Heart left ventricle (tissue), 13 donors: ENCODE measurements around the gene GPC6.

ENCODE experiments used
- CTCF ChIP-seq, 12 donors: fragments of 200-600 bp; sonication (generic) in 4 of 12; IDR thresholded peaks; one replicate each; pipeline versions ENCODE4 v1.5.0 to v1.8.0; 2018 to 2022; ENCODE audit warnings: antibody characterized with exemption in 12 of 12, mild to moderate bottlenecking in 5 of 12
- POLR2A ChIP-seq, 2 donors: fragments of 450-650 bp; IDR thresholded peaks; one replicate each; pipeline ENCODE4 v1.6.1; 2017; ENCODE audit warnings: antibody characterized with exemption in 2 of 2, mild to moderate bottlenecking in 2 of 2, moderate library complexity in 2 of 2
- donor health status: ischemic (EF 13 %, LVEDD 7.1; RV severe dilation, severe dysfunction).
- donor health status: DM: no; HTN: yes; CAD: no.
- donor health status: DM: no; HTN: no; CAD: no.
- donor health status: ischemic (EF 25% LVEDD 6.9; RV normal size, moderate dysfunction).
- donor health status: ischemic (EF 25% LVEDD 5.7; RV mildly dilated, moderate dysfunction).
- donor health status: ischemic (EF 35%, LVEDD 5.7; RV mildly dilated, moderate dysfunction).
- donor health status: nonischemic (EF 11% LVEDD 7.7; RV severe dilation, severe dysfunction).
- donor health status: DM: yes; HTN: yes; CAD: no.
- donor health status: PGD.
- donor health status: ischemic (EF 29% LVEDD 5.4; RV normal size, mild dysfunction).
- donor health status: nonischemic (EF 23%, LVEDD 6.1; RV moderate dilation, normal function).

GRCh38 chr13:93847162-93847561 lies 620.6 kb downstream of the GPC6 start:
- no peak for TF ChIP-seq CTCF (IDR thresholded peaks at IDR 0.05)
- no peak for TF ChIP-seq POLR2A (IDR thresholded peaks at IDR 0.05)
